Mesenteric fat pad (tissue), 1 donor: ENCODE results near the gene AURKAIP1. TPM values are rescaled to one million over a fixed set of nuclear protein-coding genes. Genes with fewer than 3 reads are reported as not detected.

Experiments
- DNase-seq: peaks from one replicate; pipeline ENCODE4 v3.0.0-alpha.2; 2020; ENCODE audit warnings: low spot score
- total RNA-seq: library from RNA; stranded (reverse); fragmentation: NEBNext Ultra II Directional; extraction: Animal tissue kit (Norgen Biotek cat#: 25700); gene quantifications from one replicate; pipeline ENCODE4 v1.2.1, GENCODE V29; 2021
- donor health status: DM: yes; HTN: yes; CAD: no.

AURKAIP1 gene
- total RNA-seq, 1 donor from 2014 or later: 120 TPM

DNA sequence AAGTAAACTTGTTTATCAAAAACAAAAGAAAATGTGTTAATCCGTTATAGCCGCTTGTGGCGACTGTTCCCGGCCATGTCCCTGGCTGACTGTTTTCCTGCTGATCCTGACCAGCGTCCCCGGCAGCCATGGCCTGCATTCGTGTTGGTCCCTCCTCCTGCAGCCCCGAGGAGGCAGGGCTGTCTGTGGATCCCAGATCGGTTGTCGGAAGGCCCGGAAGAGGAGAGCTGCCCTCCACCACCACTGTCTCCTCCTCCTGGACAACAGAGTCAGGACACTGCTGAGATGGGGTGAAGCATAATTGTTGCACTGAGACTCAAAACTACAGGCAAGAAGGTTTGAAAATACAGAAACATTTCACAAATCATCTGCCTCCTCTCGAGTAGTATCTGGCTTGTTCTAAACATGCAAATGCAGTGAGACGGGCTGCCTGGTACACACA is 13.0 kb downstream of the AURKAIP1 start:
- no peak for DNase-seq

DNA sequence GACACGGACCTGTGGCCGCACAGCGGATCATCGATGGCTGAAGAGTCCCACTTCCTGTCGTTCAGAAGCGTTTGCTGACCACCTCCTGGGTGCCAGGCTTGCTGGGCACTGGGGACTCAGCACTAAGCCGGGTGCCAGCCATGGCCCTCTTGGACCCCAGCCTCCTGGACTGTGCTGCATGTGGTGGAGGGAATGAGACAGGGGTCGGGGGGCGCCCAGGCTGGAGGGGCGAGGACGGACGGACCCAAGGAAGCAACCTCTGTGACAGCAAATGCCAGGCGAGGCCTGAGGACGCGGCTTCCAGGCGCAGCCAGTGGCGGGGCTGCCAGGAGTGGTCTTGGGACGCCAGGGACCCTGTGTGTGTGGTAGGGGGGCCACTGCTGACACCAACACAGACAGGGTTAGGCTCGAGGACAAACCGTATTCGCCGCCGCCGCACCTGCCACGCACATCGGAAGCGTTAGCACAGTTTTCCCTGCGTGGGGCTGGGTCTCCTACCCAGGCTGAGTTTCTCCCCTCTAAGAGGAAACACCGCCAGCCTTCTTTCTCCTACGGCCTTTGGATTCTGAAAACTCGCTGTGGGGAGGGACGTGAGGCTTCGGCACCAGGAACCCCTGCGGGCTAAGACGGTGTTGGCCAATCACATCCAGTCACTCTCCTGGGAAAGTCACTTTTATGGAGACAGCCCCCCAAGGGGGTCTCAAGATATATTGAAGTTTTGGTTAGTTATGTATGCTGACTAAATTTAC is 13.6 kb downstream of the AURKAIP1 start:
- DNase-seq: no peak

DNA sequence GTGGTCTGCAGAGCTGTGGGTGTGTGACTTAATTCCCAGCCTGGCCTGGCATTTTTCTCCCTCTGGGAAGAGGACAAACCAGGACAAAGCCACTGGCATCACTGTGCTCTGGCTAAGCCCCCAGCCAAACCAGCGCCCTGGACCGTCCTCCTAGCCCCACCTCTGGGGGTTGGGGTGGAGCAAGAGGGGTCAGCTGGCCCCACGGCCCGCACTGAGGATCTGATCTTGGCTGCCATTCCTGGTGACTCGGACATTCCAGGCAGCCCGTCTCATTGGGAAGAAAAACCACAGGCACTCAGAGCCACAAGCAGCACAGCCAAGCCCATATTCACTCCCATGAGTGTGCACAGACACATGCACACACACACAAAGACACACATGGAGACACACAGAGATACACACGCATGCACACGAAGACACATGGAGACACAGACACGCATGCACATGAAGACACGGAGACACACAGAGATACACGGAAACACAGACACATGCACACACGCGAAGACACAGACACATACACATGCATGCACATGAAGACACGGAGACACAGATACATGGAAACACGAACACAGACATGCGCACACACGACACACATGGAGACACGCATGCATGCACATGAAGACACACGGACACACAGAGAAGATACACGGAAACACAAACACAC is 14.4 kb downstream of the AURKAIP1 start:
- DNase-seq: no peak

- DNase-seq: no peak
Observed at GRCh38 chr1:1359664-1360468, 15.1 kb downstream of the AURKAIP1 start.

DNA sequence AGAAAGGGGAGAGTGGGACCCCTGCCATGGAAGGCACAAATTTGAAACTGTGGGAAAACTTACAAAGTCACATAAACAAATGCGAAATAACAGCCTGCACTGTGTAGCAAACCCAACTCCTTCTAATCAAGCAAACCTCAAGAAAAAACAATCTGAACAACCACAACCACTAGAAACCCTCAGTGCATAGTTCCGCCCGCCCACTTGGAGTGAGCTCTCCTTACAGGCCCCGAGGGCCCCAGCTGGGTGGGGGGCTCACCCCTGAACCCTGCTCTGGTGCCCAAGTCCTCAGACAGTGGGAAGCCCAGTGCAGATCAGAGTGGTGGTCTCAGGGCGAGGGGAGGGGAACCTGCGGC is 15.7 kb downstream of the AURKAIP1 start:
- no peak for DNase-seq

DNA sequence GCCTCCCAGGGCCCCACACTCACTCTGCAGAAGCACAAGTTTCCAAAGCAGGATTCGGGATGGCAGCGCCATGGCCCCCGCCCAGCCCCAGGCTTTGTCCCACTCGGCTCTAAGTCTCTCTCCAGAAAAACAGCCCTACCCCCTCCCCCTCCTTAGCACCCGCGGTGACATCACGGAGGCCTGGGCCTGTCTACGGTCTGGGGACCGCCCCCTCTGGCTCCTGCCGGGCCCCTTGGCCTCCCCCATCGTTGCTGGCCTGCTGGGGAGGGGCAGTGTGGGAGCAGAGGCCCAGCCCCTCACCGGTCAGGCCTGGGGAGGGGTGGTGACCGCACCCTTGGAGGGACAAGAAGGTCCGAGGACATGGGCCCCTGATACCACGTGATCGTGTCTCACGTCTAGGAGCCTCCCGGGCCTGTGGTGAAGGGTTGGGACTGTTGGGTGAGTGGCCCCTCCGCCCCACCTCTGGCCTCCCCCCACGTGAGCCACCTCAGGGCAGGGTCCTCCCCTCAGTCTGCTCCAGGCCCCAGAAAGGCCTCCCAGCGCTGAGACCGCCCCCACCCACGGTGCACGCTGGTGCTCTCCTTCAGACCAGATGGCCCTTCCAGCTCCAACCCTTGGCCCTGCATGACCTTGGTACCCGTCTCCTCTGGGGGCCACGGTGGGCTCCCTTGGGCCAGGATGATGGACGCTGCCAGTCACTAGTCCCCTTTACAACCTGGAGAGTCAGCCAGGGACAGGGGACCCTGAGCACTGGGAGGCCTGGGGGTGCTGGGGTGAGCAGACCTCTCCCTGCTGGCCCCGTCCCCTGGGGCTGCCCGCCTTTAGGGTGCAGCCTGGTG is 16.4 kb downstream of the AURKAIP1 start, which contains the start of gene MXRA8:
Gene MXRA8 (minus strand): TSS at position 123 of the 839 bp plus-strand sequence. CDS start 51 bp downstream, at position 72.
- DNase-seq: no peak

DNA sequence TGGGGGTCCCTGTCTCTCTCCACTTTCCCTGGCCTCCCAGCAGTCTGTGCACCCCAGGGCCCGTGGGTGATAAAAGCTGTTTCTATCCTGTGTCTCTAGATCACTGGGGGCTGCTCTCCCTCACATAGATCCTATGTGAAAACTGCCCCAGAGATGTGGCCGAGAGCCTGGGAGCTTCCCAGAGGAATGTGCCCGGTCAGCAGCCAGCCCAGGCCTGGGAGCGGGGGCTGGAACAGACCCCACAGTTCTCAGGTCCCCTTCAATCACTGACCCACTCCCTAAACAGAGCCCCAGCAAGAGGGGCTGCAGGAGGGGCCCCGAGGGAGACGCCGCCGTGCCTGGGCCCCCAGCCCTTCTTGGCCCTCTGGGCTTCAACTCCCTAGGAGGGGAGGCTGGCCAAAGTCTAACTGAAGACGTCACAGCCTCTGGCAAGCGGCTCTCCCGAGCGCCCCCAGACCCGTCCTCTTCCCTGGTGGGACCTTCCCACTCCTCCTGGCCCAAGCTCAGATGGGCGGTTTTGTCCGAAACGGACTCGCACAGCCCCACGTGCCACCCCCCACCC is 17.1 kb downstream of the AURKAIP1 start:
- no peak for DNase-seq

GRCh38 chr1:1356796-1357401 is 18.1 kb downstream of the AURKAIP1 start:
- DNase-seq: no peak

- DNase-seq: no peak
Observed at GRCh38 chr1:1356166-1356795, 18.7 kb downstream of the AURKAIP1 start.

DNA sequence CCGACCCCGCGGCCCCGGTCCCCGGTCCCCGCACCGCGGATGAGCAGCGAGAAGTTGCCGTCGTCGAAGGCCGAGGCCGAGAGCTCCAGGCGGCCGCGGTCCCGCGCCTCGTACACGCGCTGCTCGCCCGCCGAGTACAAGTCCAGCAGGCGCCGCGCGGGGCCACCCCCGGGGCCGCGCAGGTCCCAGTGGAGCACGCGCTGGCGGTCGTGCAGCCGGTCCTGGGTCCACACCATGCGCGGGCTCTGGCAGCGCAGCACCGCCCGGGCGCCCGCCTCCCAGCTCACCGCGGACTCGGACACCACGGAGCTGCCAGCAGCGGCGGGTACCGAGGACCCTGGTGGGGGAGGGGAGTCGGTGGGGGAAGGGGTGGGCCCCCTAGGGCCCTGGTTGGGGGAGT is 19.6 kb downstream of the AURKAIP1 start:
- no peak for DNase-seq

DNA sequence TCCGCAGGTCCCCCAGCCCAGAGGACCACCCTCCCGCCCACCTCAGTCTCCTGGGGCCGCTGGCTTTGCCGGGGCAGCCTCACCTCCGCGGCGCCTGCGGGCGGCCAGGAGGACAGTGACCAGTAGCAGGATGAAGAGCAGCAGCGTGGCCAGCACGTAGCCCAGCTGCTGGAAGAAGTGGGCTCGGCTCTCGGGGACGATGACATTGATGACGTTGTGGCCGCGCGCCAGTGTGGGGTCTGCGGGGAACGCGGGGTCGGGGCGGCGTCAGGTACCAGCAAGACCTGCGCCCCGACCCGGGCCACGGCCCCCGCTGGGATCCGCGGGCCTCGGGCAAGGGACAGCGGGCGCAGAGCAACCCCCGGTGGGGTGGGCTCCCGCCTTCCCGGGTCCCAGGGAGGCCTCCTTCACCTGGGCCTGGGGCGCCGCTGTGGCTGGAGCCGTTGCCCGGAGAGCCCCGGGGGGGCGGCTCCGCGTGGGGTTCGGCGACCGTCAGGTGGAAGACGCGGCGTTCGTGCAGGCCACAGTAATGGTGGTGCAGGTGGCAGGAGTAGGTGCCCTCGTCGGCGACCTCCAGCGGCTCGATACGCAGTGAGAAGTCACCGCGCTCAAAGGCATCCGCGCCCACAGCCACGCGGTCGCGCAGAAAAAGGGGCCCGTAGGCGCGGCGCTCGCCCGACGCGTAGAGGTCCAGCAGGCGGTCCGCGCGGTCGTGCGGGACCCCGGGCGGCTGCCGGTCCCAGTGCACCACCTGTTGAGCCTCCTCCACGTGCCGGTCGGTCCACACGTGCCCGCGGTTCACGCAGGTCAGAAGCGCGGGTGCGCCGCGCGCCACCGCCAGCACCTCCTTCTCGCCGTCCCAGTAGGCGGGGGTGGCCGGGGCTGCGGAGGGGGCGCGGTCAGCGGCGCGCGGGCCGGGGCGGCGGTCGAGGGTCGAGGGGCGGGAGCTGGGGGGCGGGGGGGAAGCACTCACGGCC is 20.4 kb downstream of the AURKAIP1 start:
- DNase-seq: no peak

GRCh38 chr1:1353389-1354151 is 21.4 kb downstream of the AURKAIP1 start:
- no peak for DNase-seq

DNA sequence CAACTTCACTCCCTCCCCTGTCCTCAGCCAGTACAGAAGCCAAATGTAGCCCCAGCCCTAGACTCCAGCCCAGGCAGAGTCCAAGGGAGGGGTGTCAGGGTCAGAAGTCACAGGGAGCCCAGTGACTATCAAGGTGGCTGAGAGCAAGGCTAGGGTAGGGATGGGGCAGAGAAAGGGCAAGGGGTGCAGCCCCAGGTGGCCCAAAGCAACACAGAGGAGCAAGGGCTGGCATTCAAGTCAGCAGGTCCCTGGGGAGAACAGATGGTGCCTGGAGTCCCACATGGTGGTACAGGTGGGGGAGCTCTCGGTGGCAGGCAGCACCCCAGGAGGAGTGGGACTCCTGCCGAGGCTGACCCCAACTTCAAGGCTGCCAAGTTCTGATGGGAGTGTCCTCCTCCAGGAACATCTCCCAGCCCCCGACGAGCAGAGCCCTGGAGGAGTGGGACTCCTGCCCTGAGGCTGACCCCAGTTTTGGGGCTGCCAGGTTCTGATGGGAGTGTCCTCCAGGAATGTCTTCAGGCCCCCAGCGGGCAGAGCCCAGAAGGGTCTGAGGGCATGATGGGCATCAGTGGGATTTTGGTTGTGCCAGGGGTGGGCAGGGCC is 22.1 kb downstream of the AURKAIP1 start:
- no peak for DNase-seq

GRCh38 chr1:1351511-1352427 is 23.2 kb downstream of the AURKAIP1 start:
- no peak for DNase-seq

DNA sequence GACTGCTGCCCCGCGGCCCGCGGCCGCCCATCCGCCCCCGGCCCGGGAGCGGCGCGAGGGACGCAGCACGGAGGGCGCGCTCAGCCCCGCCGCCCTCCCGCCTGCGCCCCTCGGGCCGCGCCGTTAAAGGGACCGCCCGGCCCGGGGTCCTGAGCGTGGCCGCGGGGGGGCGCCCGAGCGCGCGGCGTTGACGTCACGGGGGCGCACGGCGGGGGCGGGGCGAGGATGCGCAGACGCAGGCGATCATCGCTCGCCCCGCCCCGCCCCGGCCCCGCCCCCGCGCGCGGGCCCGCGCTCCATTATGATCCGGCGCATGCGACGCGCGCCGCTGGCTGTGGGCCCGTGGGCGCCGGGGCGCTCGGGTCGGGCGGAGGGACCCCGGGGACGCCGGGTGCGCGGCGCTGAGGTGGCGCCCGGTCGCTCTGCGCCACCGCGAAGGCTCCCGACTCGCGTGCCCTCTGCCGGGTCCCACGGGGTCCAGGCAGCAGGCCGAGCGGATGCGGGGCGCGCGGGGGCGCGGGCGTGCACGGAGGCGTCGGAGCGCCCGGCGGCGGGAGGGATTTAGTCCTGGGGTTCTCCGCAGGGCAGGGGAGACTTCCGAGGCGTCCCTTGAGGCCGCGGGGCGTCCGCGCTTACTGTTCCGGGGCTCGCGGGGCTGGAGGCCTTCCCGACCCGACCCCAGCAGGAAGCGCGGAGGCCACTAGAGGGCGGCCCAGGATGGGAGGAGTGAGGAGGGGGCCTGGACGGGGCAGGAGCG is 25.6 kb downstream of the AURKAIP1 start, which contains the start of gene DVL1:
Gene DVL1 (minus strand): TSS at position 163 of the 757 bp plus-strand sequence. CDS start 353 bp downstream, outside the sequence.
- no peak for DNase-seq
